PC-3 (cell line): ENCODE measurements around the gene LATS2.

ENCODE experiments used
- CTCF ChIP-seq: fragments of 300-600 bp; sonication (generic); conservative IDR thresholded peaks from 2 replicates; pipeline ENCODE4 v1.5.1; 2017; ENCODE audit warnings: antibody characterized with exemption, low read depth, mild to moderate bottlenecking, low read length
- EZH2 ChIP-seq: fragments of 300-600 bp; sonication (generic); IDR thresholded peaks from one replicate; pipeline ENCODE4 v1.6.1; 2017; ENCODE audit warnings: antibody characterized with exemption, mild to moderate bottlenecking, low read length; ENCODE audit not compliant: unreplicated experiment
- EZH2phosphoT487 ChIP-seq: fragments of 300-600 bp; sonication (generic); IDR thresholded peaks from 2 replicates; pipeline ENCODE4 v1.6.1; 2018; ENCODE audit warnings: mild to moderate bottlenecking, antibody characterized with exemption, low read length, borderline replicate concordance

- no peak for TF ChIP-seq CTCF
- TF ChIP-seq EZH2phosphoT487 = no peak
- no peak for TF ChIP-seq EZH2
Measured at GRCh38 chr13:21047591-21048282, 13.6 kb downstream of the LATS2 start.
